Fibroblast of mammary gland (primary cell): ENCODE measurements around the gene GAPT.
A peak's percentile ranks its signal among the peaks of the same experiment; 100 is the strongest.

ENCODE experiments used
- DNase-seq: peaks from one replicate; pipeline ENCODE4 v3.0.0-alpha.2; 2010; ENCODE audit warnings: low read depth
- H3K4me3 ChIP-seq: 2 replicates; pipeline ENCODE4 v1.5.1; 2011; ENCODE audit warnings: low read depth, mild to moderate bottlenecking, low read length, moderate library complexity; ENCODE audit not compliant: control insufficient read depth
- TF ChIP-seq, protein P1 (sequence below): conservative IDR thresholded peaks from 2 replicates; pipeline ENCODE4 v1.5.1; 2011; ENCODE audit warnings: low read depth, low read length, inconsistent platforms; ENCODE audit not compliant: control insufficient read depth, insufficient read depth

Gene GAPT

DNA sequence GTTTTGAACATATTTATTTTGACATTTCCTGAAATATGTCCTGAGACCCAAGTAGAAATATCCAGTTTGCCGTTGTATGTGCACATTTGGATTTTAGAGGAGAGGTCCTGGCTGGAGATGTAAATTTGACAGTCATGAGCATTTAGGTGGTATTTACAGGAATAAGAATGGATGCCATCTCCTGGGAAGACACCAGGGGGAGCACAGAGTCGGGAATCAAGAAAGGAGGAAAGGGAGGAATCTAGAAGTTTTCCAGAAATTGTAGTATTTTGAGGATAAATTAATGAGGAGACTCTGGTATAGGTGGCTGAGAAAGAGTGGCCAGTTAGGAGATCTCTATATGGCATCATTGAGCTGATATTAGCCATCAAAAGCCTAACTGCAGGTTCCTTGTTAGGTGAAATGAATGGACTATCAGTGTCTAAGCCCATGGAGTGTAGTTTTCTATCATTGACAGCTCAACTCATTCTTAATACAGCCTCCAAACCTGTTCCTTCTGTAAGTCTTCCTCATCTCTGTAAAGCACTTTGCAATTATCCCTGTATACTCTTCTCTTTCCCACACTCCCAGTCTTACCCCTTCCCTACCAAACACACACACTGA is 7.2 kb downstream of the GAPT start:
- peak; percentile 51 for DNase-seq
- no peak overlapping the region for H3K4me3 ChIP-seq
- TF ChIP-seq, protein P1, sequence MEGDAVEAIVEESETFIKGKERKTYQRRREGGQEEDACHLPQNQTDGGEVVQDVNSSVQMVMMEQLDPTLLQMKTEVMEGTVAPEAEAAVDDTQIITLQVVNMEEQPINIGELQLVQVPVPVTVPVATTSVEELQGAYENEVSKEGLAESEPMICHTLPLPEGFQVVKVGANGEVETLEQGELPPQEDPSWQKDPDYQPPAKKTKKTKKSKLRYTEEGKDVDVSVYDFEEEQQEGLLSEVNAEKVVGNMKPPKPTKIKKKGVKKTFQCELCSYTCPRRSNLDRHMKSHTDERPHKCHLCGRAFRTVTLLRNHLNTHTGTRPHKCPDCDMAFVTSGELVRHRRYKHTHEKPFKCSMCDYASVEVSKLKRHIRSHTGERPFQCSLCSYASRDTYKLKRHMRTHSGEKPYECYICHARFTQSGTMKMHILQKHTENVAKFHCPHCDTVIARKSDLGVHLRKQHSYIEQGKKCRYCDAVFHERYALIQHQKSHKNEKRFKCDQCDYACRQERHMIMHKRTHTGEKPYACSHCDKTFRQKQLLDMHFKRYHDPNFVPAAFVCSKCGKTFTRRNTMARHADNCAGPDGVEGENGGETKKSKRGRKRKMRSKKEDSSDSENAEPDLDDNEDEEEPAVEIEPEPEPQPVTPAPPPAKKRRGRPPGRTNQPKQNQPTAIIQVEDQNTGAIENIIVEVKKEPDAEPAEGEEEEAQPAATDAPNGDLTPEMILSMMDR, result peak; percentile 89

DNA sequence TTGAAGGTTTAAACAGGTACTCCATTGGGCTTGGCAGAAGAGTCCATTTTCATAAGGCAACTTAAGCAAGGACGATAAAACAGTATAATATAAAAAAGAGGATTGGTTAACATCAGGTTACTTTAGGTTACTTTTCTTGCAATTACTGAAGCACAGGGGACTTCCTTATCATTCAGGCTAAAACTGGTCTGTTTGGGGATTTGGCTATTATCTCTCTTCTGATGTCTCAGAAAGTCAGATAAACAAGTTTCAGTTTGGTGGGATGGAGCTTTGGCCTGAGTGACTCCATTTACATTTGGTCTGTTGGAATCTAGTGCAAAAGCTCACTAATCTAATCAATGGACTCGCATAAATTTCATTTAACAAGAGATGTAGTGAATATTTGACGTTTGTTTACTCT is 8.0 kb downstream of the GAPT start:
- DNase-seq, result no peak
- TF ChIP-seq, protein P1, result no peak
- H3K4me3 ChIP-seq, result no peak overlapping the region

DNA sequence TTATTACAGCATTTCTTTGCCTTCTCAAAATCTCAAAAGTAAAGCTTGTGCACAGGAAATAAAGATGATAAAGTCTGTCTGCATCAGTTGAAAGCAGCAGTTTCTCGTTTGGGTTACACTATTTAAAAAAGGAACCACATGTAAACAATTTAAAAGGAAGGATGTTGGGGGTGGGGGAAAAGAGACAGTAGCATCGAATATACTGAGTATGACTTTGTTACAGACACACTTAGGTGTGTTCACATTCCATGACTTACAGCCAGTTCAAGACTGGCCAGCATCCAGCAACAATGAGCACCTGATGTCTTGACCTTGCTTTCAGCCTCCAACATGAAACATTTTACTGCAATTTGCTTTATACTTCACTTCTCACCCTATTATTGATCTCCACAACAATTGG is 8.7 kb downstream of the GAPT start:
- no peak for DNase-seq
- H3K4me3 ChIP-seq, result no peak overlapping the region
- TF ChIP-seq, protein P1, result no peak

DNA sequence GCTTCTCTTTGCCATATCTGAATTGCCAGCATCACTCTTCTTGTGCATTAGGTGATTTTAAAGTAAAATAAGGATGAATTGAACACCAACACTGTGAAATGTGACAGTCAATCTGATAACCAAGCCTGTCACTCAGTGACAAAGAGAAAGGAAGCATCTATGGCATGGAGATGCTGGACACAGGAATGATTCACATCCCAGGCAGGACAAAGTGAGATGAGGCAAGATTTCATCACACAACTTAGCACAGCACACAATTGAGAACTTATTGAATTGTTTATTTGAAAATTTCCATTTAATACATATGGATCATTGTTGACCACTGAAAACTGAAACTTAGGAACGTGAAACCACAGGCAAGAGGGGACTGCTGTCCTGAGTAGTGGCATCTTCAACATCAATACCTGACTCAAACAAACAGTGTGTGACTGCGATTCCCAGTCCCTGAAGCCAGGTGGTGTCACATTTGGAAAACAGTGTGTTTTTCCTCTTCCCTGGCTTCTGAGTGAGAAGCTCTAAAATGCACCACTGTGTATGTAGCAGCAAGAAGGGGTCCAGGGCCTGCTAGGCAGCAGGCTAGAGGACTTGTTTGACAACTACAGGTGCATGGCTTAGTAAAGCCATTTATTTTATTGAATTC is 10.7 kb downstream of the GAPT start:
- TF ChIP-seq, protein P1, result no peak
- H3K4me3 ChIP-seq, result no peak overlapping the region
- DNase-seq, result no peak

DNA sequence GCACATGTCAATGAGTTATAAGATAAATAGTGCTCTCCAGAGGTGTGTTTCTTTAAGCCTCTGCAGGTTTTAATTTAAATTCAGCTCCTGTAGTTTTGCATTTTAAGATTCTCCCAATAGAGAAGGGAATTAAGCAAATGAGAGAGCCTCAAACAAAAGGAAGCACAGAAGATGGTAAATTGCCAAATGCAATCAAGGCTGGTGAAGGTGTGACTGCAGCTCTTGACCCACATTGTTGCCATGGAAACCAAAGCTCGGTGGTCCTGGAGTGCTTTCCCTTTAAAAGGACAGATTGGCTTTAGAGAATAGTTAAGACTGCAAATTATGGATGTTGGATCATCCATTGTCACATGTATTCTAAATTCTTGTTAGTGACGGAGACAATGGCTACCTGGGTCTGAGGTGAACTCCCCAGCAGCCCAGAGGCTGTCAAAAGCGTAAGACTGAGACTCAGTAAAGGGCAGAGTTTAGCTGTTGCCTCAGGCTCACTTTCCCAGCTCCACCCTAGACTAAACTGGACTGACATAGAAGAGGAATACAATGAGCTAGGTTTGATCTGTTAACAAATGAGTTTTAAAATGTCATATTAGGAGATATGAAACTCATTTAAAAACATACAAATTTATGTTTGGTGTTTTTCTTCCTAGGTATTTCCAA is 12.3 kb downstream of the GAPT start:
- TF ChIP-seq, protein P1, result no peak
- no peak overlapping the region for H3K4me3 ChIP-seq
- no peak for DNase-seq

DNA sequence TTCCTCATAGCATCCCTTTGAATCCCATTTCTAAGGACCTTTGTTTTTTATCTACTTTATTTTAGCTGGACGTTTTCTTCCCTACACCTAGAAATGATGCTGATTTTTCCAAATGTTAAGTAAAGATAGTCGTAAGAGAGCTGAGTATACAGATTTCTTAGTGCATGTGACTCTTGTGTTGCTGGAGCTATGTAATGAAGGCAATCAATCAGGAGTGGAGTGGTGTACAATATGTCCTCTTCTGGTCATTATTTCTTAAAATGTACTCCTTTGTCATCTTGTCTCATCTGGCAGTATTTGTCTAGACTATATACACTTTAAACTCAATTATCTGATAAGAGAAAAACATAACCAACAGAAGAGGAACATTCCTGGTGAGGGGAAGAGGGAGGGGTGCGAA is 13.5 kb downstream of the GAPT start:
- no peak for DNase-seq
- no peak overlapping the region for H3K4me3 ChIP-seq

More for the DNA sequence above, 13.5 kb downstream of the GAPT start:
- TF ChIP-seq, protein P1, result no peak
